Heart left ventricle (tissue), 13 donors: Measurements from ENCODE around the gene KIF26B.

Source experiments
- CTCF ChIP-seq, 12 donors: fragments of 200-600 bp; sonication (generic) in 4 of 12; IDR thresholded peaks; one replicate each; pipeline versions ENCODE4 v1.5.0 to v1.8.0; 2018 to 2022; ENCODE audit warnings: antibody characterized with exemption in 12 of 12, mild to moderate bottlenecking in 5 of 12
- POLR2A ChIP-seq, 2 donors: fragments of 450-650 bp; IDR thresholded peaks; one replicate each; pipeline ENCODE4 v1.6.1; 2017; ENCODE audit warnings: antibody characterized with exemption in 2 of 2, mild to moderate bottlenecking in 2 of 2, moderate library complexity in 2 of 2
- donor health status: ischemic (EF 13 %, LVEDD 7.1; RV severe dilation, severe dysfunction).
- donor health status: DM: no; HTN: yes; CAD: no.
- donor health status: DM: no; HTN: no; CAD: no.
- donor health status: ischemic (EF 25% LVEDD 6.9; RV normal size, moderate dysfunction).
- donor health status: ischemic (EF 25% LVEDD 5.7; RV mildly dilated, moderate dysfunction).
- donor health status: ischemic (EF 35%, LVEDD 5.7; RV mildly dilated, moderate dysfunction).
- donor health status: nonischemic (EF 11% LVEDD 7.7; RV severe dilation, severe dysfunction).
- donor health status: DM: yes; HTN: yes; CAD: no.
- donor health status: PGD.
- donor health status: ischemic (EF 29% LVEDD 5.4; RV normal size, mild dysfunction).
- donor health status: nonischemic (EF 23%, LVEDD 6.1; RV moderate dilation, normal function).

DNA sequence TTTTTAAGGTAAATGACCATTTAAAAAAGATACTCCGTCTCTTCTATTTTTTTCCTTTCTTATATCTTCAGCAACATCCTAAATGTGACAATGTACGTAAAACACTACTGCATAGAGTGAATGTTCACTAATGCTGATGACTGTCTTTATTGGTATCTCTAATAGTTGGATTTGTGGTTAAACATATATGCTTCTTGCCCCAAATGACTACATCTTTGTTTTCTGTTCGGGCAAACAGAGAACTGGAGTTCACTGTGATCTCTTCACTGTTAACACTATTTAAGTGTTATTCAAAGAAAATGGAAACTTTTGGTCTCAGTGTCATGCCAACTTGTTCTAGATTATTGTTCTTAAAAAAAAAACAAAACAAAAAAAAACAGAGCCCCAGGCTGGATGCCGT lies 109.4 kb downstream of the KIF26B start:
- TF ChIP-seq CTCF (IDR thresholded peaks at IDR 0.05) = no peak
- no peak for TF ChIP-seq POLR2A (IDR thresholded peaks at IDR 0.05)
